Mesothelial cell of epicardium (in vitro differentiated cells): ENCODE data around the gene METTL15. TPM values are rescaled to one million over a fixed set of nuclear protein-coding genes. Genes with fewer than 3 reads are reported as not detected.
"Not testable (repeated sequence)": the region's sequence is repeated elsewhere in the genome, so short reads cannot be mapped to it uniquely, and the experiment has no call there.

ENCODE experiments used
- DNase-seq, 2 experiments: peaks; one replicate each; pipeline ENCODE4 v3.0.0; 2021; ENCODE audit warnings: low spot score in 2 of 2; ENCODE audit not compliant: unreplicated experiment in 2 of 2
- H3K27ac Mint-ChIP-seq: 2 replicates; pipeline ENCODE4 v1.8.0; 2021; ENCODE audit warnings: mixed read lengths
- H3K27me3 Mint-ChIP-seq: 2 replicates; pipeline ENCODE4 v1.8.0; 2021; ENCODE audit warnings: low read depth, mixed read lengths
- H3K36me3 Mint-ChIP-seq: 2 replicates; pipeline ENCODE4 v1.8.0; 2021; ENCODE audit warnings: mixed read lengths
- H3K4me1 Mint-ChIP-seq: 2 replicates; pipeline ENCODE4 v1.8.0; 2021; ENCODE audit warnings: mixed read lengths
- H3K4me3 Mint-ChIP-seq: 2 replicates; pipeline ENCODE4 v1.8.0; 2021; ENCODE audit warnings: mild to moderate bottlenecking, moderate library complexity, mixed read lengths
- H3K9me3 Mint-ChIP-seq: 2 replicates; pipeline ENCODE4 v1.8.0; 2021; ENCODE audit warnings: mixed read lengths
- total RNA-seq: library from RNA; stranded (reverse); gene quantifications from 3 replicates; pipeline ENCODE4 v1.2.1, GENCODE V29; 2021
- TF ChIP-seq, protein P1 (sequence below): fragments of 200-600 bp; sonication (generic); IDR thresholded peaks from one replicate; pipeline ENCODE4 v1.5.0; 2021; ENCODE audit warnings: antibody characterized with exemption; ENCODE audit not compliant: unreplicated experiment

The METTL15 gene
- total RNA-seq, 1 donor from 2014 or later = 24.0 TPM

DNA sequence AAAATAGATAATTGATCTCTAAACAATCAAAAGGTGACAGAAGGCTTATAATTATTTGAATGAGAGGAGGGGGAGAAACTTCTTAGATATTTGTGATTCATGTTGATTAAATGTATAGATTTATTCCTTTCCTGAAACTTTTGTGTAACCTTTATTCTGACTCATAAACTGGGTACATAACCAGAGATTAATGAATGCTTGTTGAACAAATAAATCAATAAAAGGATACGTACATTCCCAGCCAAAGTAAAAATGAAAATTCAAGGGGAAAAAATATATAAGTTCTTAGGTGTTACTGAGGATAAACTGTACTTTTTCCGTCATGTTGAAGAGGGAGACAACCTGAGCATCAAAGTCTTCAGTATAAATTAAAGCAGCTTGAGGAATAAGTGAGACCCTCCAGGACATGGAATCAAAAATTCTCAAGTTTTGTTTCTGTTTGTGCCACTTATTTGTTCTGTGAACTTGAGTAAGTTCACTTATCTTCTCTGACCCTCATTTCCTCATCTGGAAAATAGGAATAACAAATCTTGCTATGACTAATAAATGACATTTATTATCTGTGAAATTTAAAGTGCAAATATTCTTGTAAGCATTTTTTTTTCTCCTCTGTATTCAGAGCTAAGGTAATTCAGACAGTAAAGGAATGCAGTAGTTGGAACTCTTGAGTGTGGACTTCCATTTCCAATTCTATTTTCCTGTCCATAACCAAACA lies 195.4 kb downstream of the METTL15 start:
- Mint-ChIP-seq H3K9me3 (no peaks in the 10 kb centered on the region), H3K27ac (no peak overlapping the region), H3K36me3 (peaks cover 21% of the 10 kb centered on the region), H3K4me3 (no peak overlapping the region), H3K27me3 (no peaks in the 10 kb centered on the region), H3K4me1 (no peaks in the 10 kb centered on the region)
- TF ChIP-seq, protein P1, sequence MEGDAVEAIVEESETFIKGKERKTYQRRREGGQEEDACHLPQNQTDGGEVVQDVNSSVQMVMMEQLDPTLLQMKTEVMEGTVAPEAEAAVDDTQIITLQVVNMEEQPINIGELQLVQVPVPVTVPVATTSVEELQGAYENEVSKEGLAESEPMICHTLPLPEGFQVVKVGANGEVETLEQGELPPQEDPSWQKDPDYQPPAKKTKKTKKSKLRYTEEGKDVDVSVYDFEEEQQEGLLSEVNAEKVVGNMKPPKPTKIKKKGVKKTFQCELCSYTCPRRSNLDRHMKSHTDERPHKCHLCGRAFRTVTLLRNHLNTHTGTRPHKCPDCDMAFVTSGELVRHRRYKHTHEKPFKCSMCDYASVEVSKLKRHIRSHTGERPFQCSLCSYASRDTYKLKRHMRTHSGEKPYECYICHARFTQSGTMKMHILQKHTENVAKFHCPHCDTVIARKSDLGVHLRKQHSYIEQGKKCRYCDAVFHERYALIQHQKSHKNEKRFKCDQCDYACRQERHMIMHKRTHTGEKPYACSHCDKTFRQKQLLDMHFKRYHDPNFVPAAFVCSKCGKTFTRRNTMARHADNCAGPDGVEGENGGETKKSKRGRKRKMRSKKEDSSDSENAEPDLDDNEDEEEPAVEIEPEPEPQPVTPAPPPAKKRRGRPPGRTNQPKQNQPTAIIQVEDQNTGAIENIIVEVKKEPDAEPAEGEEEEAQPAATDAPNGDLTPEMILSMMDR = no peak
- DNase-seq = no peak

DNA sequence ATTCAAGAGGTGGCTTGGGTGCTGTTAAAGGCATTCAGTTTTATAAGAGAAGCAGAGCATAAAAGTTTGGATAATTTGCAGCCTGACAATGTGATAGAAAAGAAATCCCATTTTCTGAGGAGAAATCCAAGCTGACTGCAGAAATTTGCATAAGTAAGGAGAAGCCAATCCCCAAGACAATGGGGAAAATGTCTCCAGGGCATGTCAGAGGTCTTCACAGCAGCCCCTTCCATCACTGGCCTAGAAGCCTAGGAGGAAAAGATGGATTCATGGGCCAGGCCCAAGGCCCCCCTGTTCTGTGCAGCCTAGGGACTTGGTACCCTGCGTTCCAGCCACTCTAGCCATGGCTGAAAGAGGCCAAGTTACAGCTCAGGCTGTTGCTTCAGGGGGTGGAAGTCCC lies 207.3 kb downstream of the METTL15 start:
- DNase-seq = no peak
- no peaks in the 10 kb centered on the region for H3K27me3 Mint-ChIP-seq
- TF ChIP-seq, protein P1 = no peak
- H3K36me3 Mint-ChIP-seq = peaks cover 34% of the 10 kb centered on the region
- H3K4me1 Mint-ChIP-seq = no peaks in the 10 kb centered on the region
- peaks cover 25% of the 10 kb centered on the region for H3K9me3 Mint-ChIP-seq
- H3K4me3 Mint-ChIP-seq = no peak overlapping the region
- H3K27ac Mint-ChIP-seq = no peak overlapping the region

DNA sequence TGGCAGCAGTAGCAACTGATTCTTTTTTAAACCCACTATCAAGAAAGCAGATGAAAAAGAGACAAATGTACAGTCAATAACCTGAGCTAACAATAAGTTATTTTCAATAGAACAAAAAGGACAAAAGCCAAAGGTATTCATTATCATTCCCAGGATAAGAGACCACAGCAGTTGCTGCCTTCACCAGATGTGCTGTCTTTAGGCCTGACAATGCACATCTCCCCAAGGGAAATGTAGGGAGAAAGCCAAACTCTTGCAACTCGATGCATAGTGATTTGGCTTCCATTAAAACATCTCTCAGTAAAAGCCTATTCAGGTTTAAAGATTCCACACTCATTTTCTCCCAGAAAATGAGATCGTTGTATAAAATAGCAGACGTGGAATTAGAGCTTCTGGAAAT lies 210.7 kb downstream of the METTL15 start:
- H3K9me3 Mint-ChIP-seq = peaks cover 14% of the 10 kb centered on the region

DNA sequence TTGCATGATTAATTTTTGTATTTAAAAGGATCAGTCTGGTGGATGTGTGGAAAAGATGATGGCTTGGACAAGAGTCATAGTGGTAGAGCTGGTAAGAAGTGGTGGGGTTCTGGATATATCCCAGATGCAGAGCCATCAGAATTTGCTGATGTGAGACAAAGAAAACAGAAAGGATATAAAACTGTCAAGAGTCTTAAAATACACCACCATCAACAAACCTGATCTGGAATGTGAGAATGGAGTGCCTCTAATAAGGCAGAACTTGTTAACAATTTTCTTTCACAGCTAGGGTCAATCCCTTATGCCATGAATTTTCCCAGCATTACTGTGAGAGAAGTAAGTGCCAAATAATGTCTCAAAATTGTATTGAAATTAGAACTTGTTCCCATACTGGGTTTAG lies 215.4 kb downstream of the METTL15 start:
- Mint-ChIP-seq H3K27me3 (no peaks in the 10 kb centered on the region), H3K27ac (no peak overlapping the region), H3K4me3 (no peak overlapping the region), H3K9me3 (peaks cover 13% of the 10 kb centered on the region), H3K36me3 (peaks cover 11% of the 10 kb centered on the region), H3K4me1 (peaks cover 3% of the 10 kb centered on the region)
- TF ChIP-seq, protein P1 = no peak
- no peak for DNase-seq

More for the DNA sequence above, 210.7 kb downstream of the METTL15 start:
- Mint-ChIP-seq H3K4me1 (no peaks in the 10 kb centered on the region), H3K4me3 (no peak overlapping the region), H3K36me3 (peaks cover 21% of the 10 kb centered on the region), H3K27me3 (no peaks in the 10 kb centered on the region), H3K27ac (no peak overlapping the region)
- TF ChIP-seq, protein P1 = no peak
- DNase-seq = no peak

DNA sequence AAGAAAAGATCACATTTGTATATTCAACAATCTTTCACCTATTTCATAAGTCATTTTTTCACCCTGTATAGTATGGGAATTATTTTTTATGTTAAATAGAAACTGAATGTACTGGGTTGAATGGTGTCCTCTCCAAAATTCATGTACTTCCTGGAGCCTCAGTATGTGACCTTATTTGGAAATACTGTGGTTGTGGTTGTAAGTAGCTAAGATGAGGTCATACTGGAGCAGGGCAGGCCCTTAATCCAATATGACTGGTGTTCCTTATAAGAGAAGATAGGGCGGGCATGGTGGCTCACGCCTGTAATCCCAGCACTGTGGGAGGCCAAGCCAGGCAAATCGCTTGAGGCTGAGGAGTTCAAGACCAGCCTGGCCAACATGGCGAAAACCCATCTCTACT lies 224.2 kb downstream of the METTL15 start:
- not testable (repeated sequence) for H3K4me3 Mint-ChIP-seq, H3K27me3 Mint-ChIP-seq, H3K27ac Mint-ChIP-seq, H3K4me1 Mint-ChIP-seq, DNase-seq
- H3K36me3 Mint-ChIP-seq = peaks cover 14% of the 10 kb centered on the region
- H3K9me3 Mint-ChIP-seq = peaks cover 17% of the 10 kb centered on the region

DNA sequence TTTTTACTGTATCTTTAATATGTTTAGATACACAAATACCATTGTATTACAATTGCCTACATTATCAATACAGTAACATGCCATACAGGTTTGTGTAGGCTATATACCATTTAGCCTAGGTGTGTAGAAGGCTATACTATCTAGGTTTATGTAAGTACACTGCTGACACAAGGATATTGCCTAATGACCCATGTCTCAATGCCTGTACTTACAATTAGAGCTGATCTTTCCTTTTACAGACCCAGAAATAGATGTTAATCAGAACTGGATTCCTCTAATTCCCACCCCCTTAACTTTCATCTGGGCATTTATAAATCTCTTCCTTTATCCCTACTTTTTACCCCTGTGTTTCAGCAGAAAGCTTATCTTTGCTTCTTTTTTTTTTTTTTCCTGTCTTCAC lies 229.5 kb downstream of the METTL15 start:
- H3K4me3 Mint-ChIP-seq = no peak overlapping the region
- H3K4me1 Mint-ChIP-seq = peaks cover under 1% of the 10 kb centered on the region
- H3K27ac Mint-ChIP-seq = no peak overlapping the region
- H3K27me3 Mint-ChIP-seq = no peaks in the 10 kb centered on the region
- peaks cover 46% of the 10 kb centered on the region for H3K9me3 Mint-ChIP-seq
- H3K36me3 Mint-ChIP-seq = peaks cover 24% of the 10 kb centered on the region
- DNase-seq = no peak
- TF ChIP-seq, protein P1 = no peak
